NCI-H1105 (cell line): ENCODE data around the gene ACVR2B.

Experiments used
- DNase-seq: peaks from one replicate; lab custom pipeline; 2025; lab: John Stamatoyannopoulos, UW

The ACVR2B gene

GRCh38 chr3:38533285-38533976 is 79.7 kb downstream of the ACVR2B start:
- DNase-seq = no peak

GRCh38 chr3:38534180-38534579 is 80.5 kb downstream of the ACVR2B start:
- DNase-seq = no peak

GRCh38 chr3:38534604-38535003 is 80.9 kb downstream of the ACVR2B start:
- no peak for DNase-seq

- DNase-seq = no peak
Measured at GRCh38 chr3:38536671-38537070, 83.0 kb downstream of the ACVR2B start.

GRCh38 chr3:38538773-38539353 is 85.2 kb downstream of the ACVR2B start:
- no peak for DNase-seq

GRCh38 chr3:38541806-38542205 is 88.1 kb downstream of the ACVR2B start:
- no peak for DNase-seq
